ENCODE measurements around the gene NMNAT1.

DNA sequence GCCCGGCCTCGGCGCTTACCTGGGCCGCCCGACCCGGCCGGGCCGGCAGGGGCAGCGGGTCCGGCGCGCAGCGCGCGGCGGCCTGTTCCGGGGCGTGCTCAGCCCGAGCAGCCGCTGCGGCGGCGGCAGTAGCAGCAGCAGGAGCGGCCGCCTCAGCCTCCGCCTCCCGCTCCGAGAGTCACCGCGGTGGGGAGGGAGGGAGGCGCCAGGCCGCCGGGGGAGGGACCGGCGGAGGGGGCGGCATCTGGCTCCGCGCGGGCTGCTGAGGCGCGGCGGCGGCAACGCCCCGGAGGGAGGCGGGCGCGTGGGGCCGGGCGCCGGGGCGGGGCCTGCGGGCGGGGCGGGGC is 33.2 kb upstream of the NMNAT1 start, which contains the start of gene CTNNBIP1:
- TF ChIP-seq, protein P1, sequence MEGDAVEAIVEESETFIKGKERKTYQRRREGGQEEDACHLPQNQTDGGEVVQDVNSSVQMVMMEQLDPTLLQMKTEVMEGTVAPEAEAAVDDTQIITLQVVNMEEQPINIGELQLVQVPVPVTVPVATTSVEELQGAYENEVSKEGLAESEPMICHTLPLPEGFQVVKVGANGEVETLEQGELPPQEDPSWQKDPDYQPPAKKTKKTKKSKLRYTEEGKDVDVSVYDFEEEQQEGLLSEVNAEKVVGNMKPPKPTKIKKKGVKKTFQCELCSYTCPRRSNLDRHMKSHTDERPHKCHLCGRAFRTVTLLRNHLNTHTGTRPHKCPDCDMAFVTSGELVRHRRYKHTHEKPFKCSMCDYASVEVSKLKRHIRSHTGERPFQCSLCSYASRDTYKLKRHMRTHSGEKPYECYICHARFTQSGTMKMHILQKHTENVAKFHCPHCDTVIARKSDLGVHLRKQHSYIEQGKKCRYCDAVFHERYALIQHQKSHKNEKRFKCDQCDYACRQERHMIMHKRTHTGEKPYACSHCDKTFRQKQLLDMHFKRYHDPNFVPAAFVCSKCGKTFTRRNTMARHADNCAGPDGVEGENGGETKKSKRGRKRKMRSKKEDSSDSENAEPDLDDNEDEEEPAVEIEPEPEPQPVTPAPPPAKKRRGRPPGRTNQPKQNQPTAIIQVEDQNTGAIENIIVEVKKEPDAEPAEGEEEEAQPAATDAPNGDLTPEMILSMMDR (IDR thresholded peaks at IDR 0.05): no peak
- TF ChIP-seq, protein P2, sequence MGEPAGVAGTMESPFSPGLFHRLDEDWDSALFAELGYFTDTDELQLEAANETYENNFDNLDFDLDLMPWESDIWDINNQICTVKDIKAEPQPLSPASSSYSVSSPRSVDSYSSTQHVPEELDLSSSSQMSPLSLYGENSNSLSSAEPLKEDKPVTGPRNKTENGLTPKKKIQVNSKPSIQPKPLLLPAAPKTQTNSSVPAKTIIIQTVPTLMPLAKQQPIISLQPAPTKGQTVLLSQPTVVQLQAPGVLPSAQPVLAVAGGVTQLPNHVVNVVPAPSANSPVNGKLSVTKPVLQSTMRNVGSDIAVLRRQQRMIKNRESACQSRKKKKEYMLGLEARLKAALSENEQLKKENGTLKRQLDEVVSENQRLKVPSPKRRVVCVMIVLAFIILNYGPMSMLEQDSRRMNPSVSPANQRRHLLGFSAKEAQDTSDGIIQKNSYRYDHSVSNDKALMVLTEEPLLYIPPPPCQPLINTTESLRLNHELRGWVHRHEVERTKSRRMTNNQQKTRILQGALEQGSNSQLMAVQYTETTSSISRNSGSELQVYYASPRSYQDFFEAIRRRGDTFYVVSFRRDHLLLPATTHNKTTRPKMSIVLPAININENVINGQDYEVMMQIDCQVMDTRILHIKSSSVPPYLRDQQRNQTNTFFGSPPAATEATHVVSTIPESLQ (CRISPR knock-in tag; IDR thresholded peaks at IDR 0.05): no peak

All from WTC11 (cell line).